Measurements from ENCODE around the gene LRFN4. TPM values are rescaled to one million over a fixed set of nuclear protein-coding genes. Genes with fewer than 3 reads are reported as not detected.

LRFN4 gene
- total RNA-seq, 1 donor from 2014 or later, result 33.7 TPM

GRCh38 chr11:66879000-66879399 is 22.1 kb downstream of the LRFN4 start:
- Histone ChIP-seq H3K4me1 (ENCODE audit: insufficient read depth, low read length) (peaks cover 19% of the 10 kb centered on the region), H3K36me3 (ENCODE audit: insufficient read depth, low read length) (no peaks in the 10 kb centered on the region), H3K9ac (ENCODE audit: low read length) (no peak overlapping the region), H3K79me2 (ENCODE audit: insufficient read depth, low read length) (no peaks in the 10 kb centered on the region), H3K4me3 (ENCODE audit: insufficient read depth, low read depth, low read length) (no peak overlapping the region), H3K27me3 (ENCODE audit: insufficient read depth, low read length) (no peaks in the 10 kb centered on the region), H3K9me3 (ENCODE audit: insufficient read depth, low read depth, low read length) (no peaks in the 10 kb centered on the region), H4K20me1 (ENCODE audit: insufficient read depth, low read length) (peaks cover 12% of the 10 kb centered on the region), H3K27ac (ENCODE audit: low read depth, low read length) (no peak overlapping the region), H3K4me2 (ENCODE audit: low read length) (no peak overlapping the region), H2AFZ (ENCODE audit: low read depth, low read length) (no peak overlapping the region)
- Mint-ChIP-seq H3K36me3 (ENCODE audit: low read depth, unreplicated experiment) (no peaks in the 10 kb centered on the region), H3K27me3 (ENCODE audit: low read depth, unreplicated experiment) (peaks cover 30% of the 10 kb centered on the region), H3K9me3 (ENCODE audit: unreplicated experiment) (no peaks in the 10 kb centered on the region), H3K4me1 (ENCODE audit: low read depth, unreplicated experiment) (peaks cover 16% of the 10 kb centered on the region), H3K4me3 (ENCODE audit: unreplicated experiment) (no peak overlapping the region), H3K27ac (ENCODE audit: unreplicated experiment) (no peak overlapping the region)
- FAIRE-seq (no peak), DNase-seq (ENCODE audit: low read depth) (no peak)
- TF ChIP-seq EZH2 (IDR thresholded peaks at IDR 0.05; ENCODE audit: insufficient read depth, low read length) (no peak), CTCF (IDR thresholded peaks at IDR 0.05; ENCODE audit: insufficient read depth, low read depth, low read length) (no peak)

GRCh38 chr11:66879583-66879982 is 22.7 kb downstream of the LRFN4 start:
- H3K79me2 ChIP-seq (ENCODE audit: insufficient read depth, low read length), result no peaks in the 10 kb centered on the region
- no peak overlapping the region for H3K4me3 ChIP-seq (ENCODE audit: insufficient read depth, low read depth, low read length)
- peaks cover 27% of the 10 kb centered on the region for H3K27me3 Mint-ChIP-seq (ENCODE audit: low read depth, unreplicated experiment)
- H3K4me1 Mint-ChIP-seq (ENCODE audit: low read depth, unreplicated experiment), result peaks cover 16% of the 10 kb centered on the region
- H3K4me3 Mint-ChIP-seq (ENCODE audit: unreplicated experiment), result peak overlapping the region; percentile 12
- DNase-seq (ENCODE audit: low read depth), result no peak
- H3K36me3 ChIP-seq (ENCODE audit: insufficient read depth, low read length), result no peaks in the 10 kb centered on the region
- H2AFZ ChIP-seq (ENCODE audit: low read depth, low read length), result no peak overlapping the region
- H3K4me1 ChIP-seq (ENCODE audit: insufficient read depth, low read length), result peaks cover 19% of the 10 kb centered on the region
- no peaks in the 10 kb centered on the region for H3K9me3 ChIP-seq (ENCODE audit: insufficient read depth, low read depth, low read length)
- no peak for TF ChIP-seq EZH2 (IDR thresholded peaks at IDR 0.05; ENCODE audit: insufficient read depth, low read length)
- no peak for TF ChIP-seq CTCF (IDR thresholded peaks at IDR 0.05; ENCODE audit: insufficient read depth, low read depth, low read length)
- H3K27me3 ChIP-seq (ENCODE audit: insufficient read depth, low read length), result no peaks in the 10 kb centered on the region
- no peak overlapping the region for H3K9ac ChIP-seq (ENCODE audit: low read length)
- no peaks in the 10 kb centered on the region for H3K36me3 Mint-ChIP-seq (ENCODE audit: low read depth, unreplicated experiment)
- peaks cover 12% of the 10 kb centered on the region for H4K20me1 ChIP-seq (ENCODE audit: insufficient read depth, low read length)
- H3K4me2 ChIP-seq (ENCODE audit: low read length), result no peak overlapping the region
- no peak for FAIRE-seq
- H3K27ac ChIP-seq (ENCODE audit: low read depth, low read length), result no peak overlapping the region
- no peak overlapping the region for H3K27ac Mint-ChIP-seq (ENCODE audit: unreplicated experiment)
- H3K9me3 Mint-ChIP-seq (ENCODE audit: unreplicated experiment), result no peaks in the 10 kb centered on the region

GRCh38 chr11:66879999-66880398 is 23.1 kb downstream of the LRFN4 start:
- Mint-ChIP-seq H3K9me3 (ENCODE audit: unreplicated experiment) (no peaks in the 10 kb centered on the region), H3K27me3 (ENCODE audit: low read depth, unreplicated experiment) (peaks cover 23% of the 10 kb centered on the region), H3K4me1 (ENCODE audit: low read depth, unreplicated experiment) (peaks cover 16% of the 10 kb centered on the region), H3K36me3 (ENCODE audit: low read depth, unreplicated experiment) (no peaks in the 10 kb centered on the region), H3K27ac (ENCODE audit: unreplicated experiment) (no peak overlapping the region), H3K4me3 (ENCODE audit: unreplicated experiment) (no peak overlapping the region)
- no peaks in the 10 kb centered on the region for H3K27me3 ChIP-seq (ENCODE audit: insufficient read depth, low read length)
- no peak overlapping the region for H3K27ac ChIP-seq (ENCODE audit: low read depth, low read length)
- peaks cover 12% of the 10 kb centered on the region for H4K20me1 ChIP-seq (ENCODE audit: insufficient read depth, low read length)
- no peaks in the 10 kb centered on the region for H3K9me3 ChIP-seq (ENCODE audit: insufficient read depth, low read depth, low read length)
- H3K4me3 ChIP-seq (ENCODE audit: insufficient read depth, low read depth, low read length), result no peak overlapping the region
- no peak overlapping the region for H2AFZ ChIP-seq (ENCODE audit: low read depth, low read length)
- H3K4me1 ChIP-seq (ENCODE audit: insufficient read depth, low read length), result peaks cover 19% of the 10 kb centered on the region
- no peak overlapping the region for H3K4me2 ChIP-seq (ENCODE audit: low read length)
- TF ChIP-seq EZH2 (IDR thresholded peaks at IDR 0.05; ENCODE audit: insufficient read depth, low read length) (no peak), CTCF (IDR thresholded peaks at IDR 0.05; ENCODE audit: insufficient read depth, low read depth, low read length) (no peak)
- H3K36me3 ChIP-seq (ENCODE audit: insufficient read depth, low read length), result no peaks in the 10 kb centered on the region
- no peak for DNase-seq (ENCODE audit: low read depth)
- no peaks in the 10 kb centered on the region for H3K79me2 ChIP-seq (ENCODE audit: insufficient read depth, low read length)
- no peak for FAIRE-seq
- H3K9ac ChIP-seq (ENCODE audit: low read length), result no peak overlapping the region

Measured in astrocyte (in vitro differentiated cells and primary cell).